Natural killer cell (primary cell): ENCODE data around the gene CRELD1. TPM values are rescaled to one million over a fixed set of nuclear protein-coding genes. Genes with fewer than 3 reads are reported as not detected.
A peak's percentile ranks its signal among the peaks of the same experiment; 100 is the strongest.

ENCODE experiments used
- ATAC-seq, 3 donors: fragments of 150-1000 bp in 2 of 3; fragments of 200-7000 bp in 1 of 3; cut with Tn5 transposase; 1 replicate in 1 of 3; 2 replicates in 2 of 3; pipeline ENCODE4 v1.10.0; 2021; ENCODE audit warnings: mild to moderate bottlenecking in 2 of 3, moderate library complexity in 2 of 3
- DNase-seq, 2 donors: peaks; one replicate each; pipeline versions ENCODE4 v3.0.0 to v3.0.0-alpha.2; 2013 to 2021; ENCODE audit warnings: mixed read lengths in 1 of 2
- H3K27ac ChIP-seq: one replicate; pipeline ENCODE4 v1.5.1; 2013; ENCODE audit warnings: mild to moderate bottlenecking, low read length
- H3K27me3 ChIP-seq: one replicate; pipeline ENCODE4 v1.6.1; 2013; ENCODE audit warnings: low read length; ENCODE audit not compliant: control insufficient read depth, insufficient read depth
- H3K36me3 ChIP-seq: one replicate; pipeline ENCODE4 v1.6.1; 2013; ENCODE audit warnings: low read length; ENCODE audit not compliant: control insufficient read depth, insufficient read depth
- H3K4me1 ChIP-seq: one replicate; pipeline ENCODE4 v1.6.1; 2013; ENCODE audit warnings: low read length; ENCODE audit not compliant: control insufficient read depth, insufficient read depth
- H3K4me3 ChIP-seq: one replicate; pipeline ENCODE4 v1.5.1; 2013; ENCODE audit warnings: low read length
- H3K9me3 ChIP-seq: one replicate; pipeline ENCODE4 v1.6.1; 2013; ENCODE audit warnings: low read length; ENCODE audit not compliant: control insufficient read depth, insufficient read depth
- H3K27ac Mint-ChIP-seq, 2 donors: one replicate each; pipeline ENCODE4 v1.8.0; 2022; ENCODE audit warnings: mild to moderate bottlenecking in 2 of 2, mixed read lengths in 2 of 2, moderate library complexity in 1 of 2
- H3K27me3 Mint-ChIP-seq, 2 donors: one replicate each; pipeline ENCODE4 v1.8.0; 2022; ENCODE audit warnings: low read depth in 2 of 2, mixed read lengths in 2 of 2
- H3K36me3 Mint-ChIP-seq: one replicate; pipeline ENCODE4 v1.8.0; 2022; ENCODE audit warnings: mixed read lengths
- H3K4me1 Mint-ChIP-seq, 2 donors: one replicate each; pipeline ENCODE4 v1.8.0; 2022; ENCODE audit warnings: mixed read lengths in 2 of 2
- H3K4me3 Mint-ChIP-seq: one replicate; pipeline ENCODE4 v1.8.0; 2022; ENCODE audit warnings: mild to moderate bottlenecking, moderate library complexity, mixed read lengths
- H3K9me3 Mint-ChIP-seq, 2 donors: one replicate each; pipeline ENCODE4 v1.8.0; 2022; ENCODE audit warnings: mixed read lengths in 2 of 2
- WGBS: methylation state at CpG from one replicate; pipeline ENCODE4 v1.1.7; 2013; ENCODE audit warnings: missing lambda C conversion rate; ENCODE audit not compliant: insufficient coverage; 5-methylcytosine and 5-hydroxymethylcytosine counted together
- intact Hi-C: fragments of 100-400 bp; cut with micrococcal nuclease; formaldehyde crosslinking; loops from one replicate; pipeline ENCODE4 v1.14.2; 2022
- total RNA-seq, 4 donors: library from RNA; stranded (reverse); fragments of 120-200 nt in 1 of 4; gene quantifications; one replicate each; pipeline versions ENCODE4 v1.2.3 to v1.2.4, GENCODE V29; 2013 to 2022
- TF ChIP-seq, protein P1 (sequence below): fragments of 200-600 bp; IDR thresholded peaks from one replicate; pipeline ENCODE4 v1.8.0; 2022; ENCODE audit warnings: antibody characterized with exemption

Gene CRELD1
- total RNA-seq, 3 donors from 2014 or later (not counting 1 experiment from before 2014, with no cell fraction given) = 29.1 to 35.6 (median 32.9) TPM

DNA sequence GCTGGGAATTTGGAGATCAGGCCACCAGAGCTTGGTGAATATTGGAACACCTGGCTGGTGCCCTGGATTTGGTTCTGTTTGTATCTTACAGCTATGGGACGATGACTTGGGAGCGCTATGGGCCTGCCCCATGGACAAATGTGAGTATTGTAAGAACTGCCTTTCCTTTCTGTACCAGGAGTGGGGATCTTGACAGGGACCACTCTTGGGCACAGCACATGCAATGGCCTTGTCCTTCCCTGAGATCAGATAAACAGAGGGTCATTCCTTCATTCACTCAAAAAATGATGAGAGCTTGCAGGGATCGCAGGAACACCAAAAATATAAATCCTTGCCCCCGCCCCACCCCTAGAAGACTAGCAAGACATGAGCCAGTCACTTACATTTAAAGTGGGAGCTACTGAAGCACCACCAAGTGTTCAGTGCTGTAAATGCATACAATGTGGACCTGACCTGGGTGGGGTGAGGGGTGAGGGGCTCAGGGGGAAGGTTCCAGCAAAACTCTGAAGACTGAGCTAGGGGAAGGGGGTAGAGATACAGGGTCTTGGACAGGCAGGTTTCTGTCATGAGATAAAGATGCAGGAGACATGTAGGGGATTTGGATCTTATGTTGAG is 2.7 kb upstream of the CRELD1 start:
- Histone ChIP-seq H3K4me1 (peaks cover 29% of the 10 kb centered on the region), H3K27ac (no peak overlapping the region), H3K36me3 (peaks cover under 1% of the 10 kb centered on the region), H3K4me3 (no peak overlapping the region), H3K9me3 (no peaks in the 10 kb centered on the region), H3K27me3 (no peaks in the 10 kb centered on the region)
- DNase-seq = no peak
- WGBS = 90% methylated on average over 4 of the region's 4 CpGs
- ATAC-seq = no peak
- intact Hi-C loops = loop anchor here (5.0 kb wide), 3 partner anchors 84 to 186 kb away; partner anchors contain the start of genes BRK1 and FANCD2
- Mint-ChIP-seq H3K9me3 (no peaks in the 10 kb centered on the region), H3K27ac (peak overlapping the region; percentile 61 to 99), H3K36me3 (no peaks in the 10 kb centered on the region), H3K4me3 (peak overlapping the region; percentile 50), H3K27me3 (no peaks in the 10 kb centered on the region), H3K4me1 (peaks cover 34 to 42% of the 10 kb centered on the region in 2 donors)
- TF ChIP-seq, protein P1, sequence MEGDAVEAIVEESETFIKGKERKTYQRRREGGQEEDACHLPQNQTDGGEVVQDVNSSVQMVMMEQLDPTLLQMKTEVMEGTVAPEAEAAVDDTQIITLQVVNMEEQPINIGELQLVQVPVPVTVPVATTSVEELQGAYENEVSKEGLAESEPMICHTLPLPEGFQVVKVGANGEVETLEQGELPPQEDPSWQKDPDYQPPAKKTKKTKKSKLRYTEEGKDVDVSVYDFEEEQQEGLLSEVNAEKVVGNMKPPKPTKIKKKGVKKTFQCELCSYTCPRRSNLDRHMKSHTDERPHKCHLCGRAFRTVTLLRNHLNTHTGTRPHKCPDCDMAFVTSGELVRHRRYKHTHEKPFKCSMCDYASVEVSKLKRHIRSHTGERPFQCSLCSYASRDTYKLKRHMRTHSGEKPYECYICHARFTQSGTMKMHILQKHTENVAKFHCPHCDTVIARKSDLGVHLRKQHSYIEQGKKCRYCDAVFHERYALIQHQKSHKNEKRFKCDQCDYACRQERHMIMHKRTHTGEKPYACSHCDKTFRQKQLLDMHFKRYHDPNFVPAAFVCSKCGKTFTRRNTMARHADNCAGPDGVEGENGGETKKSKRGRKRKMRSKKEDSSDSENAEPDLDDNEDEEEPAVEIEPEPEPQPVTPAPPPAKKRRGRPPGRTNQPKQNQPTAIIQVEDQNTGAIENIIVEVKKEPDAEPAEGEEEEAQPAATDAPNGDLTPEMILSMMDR = no peak

DNA sequence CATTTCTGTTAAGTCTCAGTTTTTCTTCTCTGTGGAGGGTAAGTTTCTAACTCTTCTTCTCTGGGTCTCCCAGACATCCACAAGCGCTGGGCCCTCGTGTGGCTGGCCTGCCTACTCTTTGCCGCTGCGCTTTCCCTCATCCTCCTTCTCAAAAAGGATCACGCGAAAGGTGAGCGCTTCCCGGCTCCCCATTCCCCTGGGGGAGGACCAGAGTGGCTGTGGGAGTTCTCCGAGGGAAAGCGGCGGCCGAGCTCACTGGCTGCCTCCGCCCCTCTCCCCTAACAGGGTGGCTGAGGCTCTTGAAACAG is 1.1 kb upstream of the CRELD1 start:
- intact Hi-C loops = loop anchor here (2.0 to 5.0 kb wide), 6 partner anchors 42 to 292 kb away; partner anchors contain the start of genes BRK1, EMC3, FANCD2 and JAGN1
- no peaks in the 10 kb centered on the region for H3K9me3 ChIP-seq
- H3K4me3 Mint-ChIP-seq = peak overlapping the region; percentile 98
- H3K4me1 Mint-ChIP-seq = peaks cover 44 to 50% of the 10 kb centered on the region in 2 donors
- no peaks in the 10 kb centered on the region for H3K27me3 ChIP-seq
- H3K4me3 ChIP-seq = peak overlapping the region; percentile 78
- no peak for DNase-seq
- peak overlapping the region; percentile 97 to 99 for H3K27ac Mint-ChIP-seq
- no peaks in the 10 kb centered on the region for H3K36me3 Mint-ChIP-seq
- no peaks in the 10 kb centered on the region for H3K9me3 Mint-ChIP-seq
- no peak for ATAC-seq
- H3K27ac ChIP-seq = peak overlapping the region; percentile 93
- no peaks in the 10 kb centered on the region for H3K27me3 Mint-ChIP-seq
- 1% methylated on average over 12 of the region's 13 CpGs for WGBS
- H3K4me1 ChIP-seq = peaks cover 29% of the 10 kb centered on the region
- TF ChIP-seq, protein P1 = no peak
- H3K36me3 ChIP-seq = peaks cover 10% of the 10 kb centered on the region

DNA sequence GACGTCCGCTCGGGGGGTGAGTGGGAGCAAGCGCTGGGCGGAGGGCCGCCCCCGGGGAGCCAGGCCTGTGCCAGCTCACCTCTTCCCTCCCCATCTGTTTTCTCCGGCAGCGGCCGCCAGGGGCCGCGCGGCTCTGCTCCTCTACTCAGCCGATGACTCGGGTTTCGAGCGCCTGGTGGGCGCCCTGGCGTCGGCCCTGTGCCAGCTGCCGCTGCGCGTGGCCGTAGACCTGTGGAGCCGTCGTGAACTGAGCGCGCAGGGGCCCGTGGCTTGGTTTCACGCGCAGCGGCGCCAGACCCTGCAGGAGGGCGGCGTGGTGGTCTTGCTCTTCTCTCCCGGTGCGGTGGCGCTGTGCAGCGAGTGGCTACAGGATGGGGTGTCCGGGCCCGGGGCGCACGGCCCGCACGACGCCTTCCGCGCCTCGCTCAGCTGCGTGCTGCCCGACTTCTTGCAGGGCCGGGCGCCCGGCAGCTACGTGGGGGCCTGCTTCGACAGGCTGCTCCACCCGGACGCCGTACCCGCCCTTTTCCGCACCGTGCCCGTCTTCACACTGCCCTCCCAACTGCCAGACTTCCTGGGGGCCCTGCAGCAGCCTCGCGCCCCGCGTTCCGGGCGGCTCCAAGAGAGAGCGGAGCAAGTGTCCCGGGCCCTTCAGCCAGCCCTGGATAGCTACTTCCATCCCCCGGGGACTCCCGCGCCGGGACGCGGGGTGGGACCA is 632 bp upstream of the CRELD1 start:
- H3K9me3 ChIP-seq = no peaks in the 10 kb centered on the region
- peak overlapping the region; percentile 78 for H3K4me3 ChIP-seq
- H3K9me3 Mint-ChIP-seq = no peaks in the 10 kb centered on the region
- H3K27ac ChIP-seq = peak overlapping the region; percentile 93
- intact Hi-C loops = loop anchor here (2.0 to 5.0 kb wide), 6 partner anchors 42 to 292 kb away; partner anchors contain the start of genes BRK1, EMC3, FANCD2 and JAGN1
- no peaks in the 10 kb centered on the region for H3K27me3 ChIP-seq
- H3K36me3 Mint-ChIP-seq = no peaks in the 10 kb centered on the region
- WGBS = 0% methylated on average over 77 of the region's 77 CpGs
- DNase-seq (peak; percentile 82 to 93), ATAC-seq (peak; percentile 68 to 80 (median 70))
- H3K27ac Mint-ChIP-seq = peak overlapping the region; percentile 97 to 99
- peak overlapping the region; percentile 98 for H3K4me3 Mint-ChIP-seq
- peaks cover 29% of the 10 kb centered on the region for H3K4me1 ChIP-seq
- peaks cover 44 to 50% of the 10 kb centered on the region in 2 donors for H3K4me1 Mint-ChIP-seq
- TF ChIP-seq, protein P1 = peak; percentile 82
- no peaks in the 10 kb centered on the region for H3K27me3 Mint-ChIP-seq
- H3K36me3 ChIP-seq = peaks cover 14% of the 10 kb centered on the region
